ENCODE results near the gene USP15. TPM values are rescaled to one million over a fixed set of nuclear protein-coding genes. Genes with fewer than 3 reads are reported as not detected.

The USP15 gene
- total and polyA plus RNA-seq, 2 donors (not counting 3 experiments of a cell fraction or from before 2014, with no cell fraction given): 20.0 to 61.8 TPM

DNA sequence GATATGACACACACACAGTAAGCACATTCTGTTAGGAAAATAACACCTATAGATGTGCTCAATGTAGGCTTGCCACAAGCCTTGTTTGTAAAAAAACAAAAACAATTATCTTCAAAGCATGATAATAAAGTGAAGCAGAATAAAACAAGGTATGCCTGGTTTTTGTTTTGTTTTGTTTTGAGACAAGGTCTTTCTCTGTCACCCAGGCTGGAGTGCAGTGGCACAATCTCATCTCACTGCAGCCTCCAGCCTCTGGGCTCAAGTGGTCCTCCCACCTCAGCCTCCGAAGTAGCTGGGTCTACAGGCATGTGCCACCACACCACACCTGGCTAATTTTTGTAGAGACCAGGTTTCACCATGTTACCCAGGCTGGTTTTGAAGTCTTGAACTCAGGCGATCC, 154.0 kb downstream of the USP15 start:
- H3K27ac ChIP-seq (ENCODE audit: insufficient read depth, low read depth, low read length): no peak overlapping the region
- no peaks in the 10 kb centered on the region for H3K9me3 ChIP-seq (replicated peaks; ENCODE audit: control insufficient read depth, insufficient read depth, low read length)
- POLR2A ChIA-PET: no interaction called here
- dilution Hi-C loops (cut with MboI; ENCODE audit: extremely low pct_ligation_motif_present, low sequenced_read_pairs) (no loop called here), intact Hi-C loops (cut with micrococcal nuclease) (no loop called here)
- H3K79me2 ChIP-seq (ENCODE audit: control insufficient read depth, insufficient read depth, low read length): no peaks in the 10 kb centered on the region
- no peak overlapping the region for H3K9ac ChIP-seq (replicated peaks; ENCODE audit: extremely low read depth, insufficient read depth, low read length)
- CTCF ChIA-PET: no interaction called here
- H3K27me3 ChIP-seq (ENCODE audit: control insufficient read depth in 2 of 2, insufficient read depth in 2 of 2, low read length in 2 of 2): no peaks in the 10 kb centered on the region
- no peaks in the 10 kb centered on the region for H3K4me1 ChIP-seq (ENCODE audit: control insufficient read depth, extremely low read depth, insufficient read depth, low read length)
- H3K4me3 ChIP-seq (replicated peaks in 1 of 3; ENCODE audit: insufficient read depth in 1 of 3, low read depth in 1 of 3, low read length in 3 of 3): no peak overlapping the region
- no peak overlapping the region for H2AFZ ChIP-seq (ENCODE audit: low read depth, low read length)
- DNase-seq (ENCODE audit: low read depth, low spot score): no peak
- no peak for FAIRE-seq
- H3K9me1 ChIP-seq (replicated peaks; ENCODE audit: control insufficient read depth, extremely low read depth, insufficient read depth, low read length): no peaks in the 10 kb centered on the region
- no peaks in the 10 kb centered on the region for H3K36me3 ChIP-seq (ENCODE audit: control insufficient read depth in 2 of 2, extremely low read depth in 1 of 2, insufficient read depth in 2 of 2, low read length in 2 of 2)
- no peak overlapping the region for H3K4me2 ChIP-seq (ENCODE audit: insufficient read depth, low read length)
- TF ChIP-seq, protein P1, sequence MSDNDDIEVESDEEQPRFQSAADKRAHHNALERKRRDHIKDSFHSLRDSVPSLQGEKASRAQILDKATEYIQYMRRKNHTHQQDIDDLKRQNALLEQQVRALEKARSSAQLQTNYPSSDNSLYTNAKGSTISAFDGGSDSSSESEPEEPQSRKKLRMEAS (IDR thresholded peaks at IDR 0.05; ENCODE audit: insufficient read depth, insufficient read length): no peak
- TF ChIP-seq FOS (IDR thresholded peaks at IDR 0.05; ENCODE audit: borderline replicate concordance, insufficient read depth, low read length) (no peak), JUN (IDR thresholded peaks at IDR 0.05; ENCODE audit: borderline replicate concordance, insufficient read depth, insufficient read length, low read depth) (no peak), MYC (IDR thresholded peaks at IDR 0.05; ENCODE audit: low read depth, low read length) (no peak), POLR2AphosphoS5 (IDR thresholded peaks at IDR 0.05; ENCODE audit: insufficient read depth, low read depth, low read length) (no peak), GATA2 (IDR thresholded peaks at IDR 0.05; ENCODE audit: insufficient read depth, insufficient read length, low read depth, low read length) (no peak), POLR2A (IDR thresholded peaks at IDR 0.05; ENCODE audit: low read depth, low read length) (no peak), EZH2 (IDR thresholded peaks at IDR 0.05; ENCODE audit: borderline replicate concordance, low read depth, low read length, severe bottlenecking) (no peak)
- TF ChIP-seq, protein P2, sequence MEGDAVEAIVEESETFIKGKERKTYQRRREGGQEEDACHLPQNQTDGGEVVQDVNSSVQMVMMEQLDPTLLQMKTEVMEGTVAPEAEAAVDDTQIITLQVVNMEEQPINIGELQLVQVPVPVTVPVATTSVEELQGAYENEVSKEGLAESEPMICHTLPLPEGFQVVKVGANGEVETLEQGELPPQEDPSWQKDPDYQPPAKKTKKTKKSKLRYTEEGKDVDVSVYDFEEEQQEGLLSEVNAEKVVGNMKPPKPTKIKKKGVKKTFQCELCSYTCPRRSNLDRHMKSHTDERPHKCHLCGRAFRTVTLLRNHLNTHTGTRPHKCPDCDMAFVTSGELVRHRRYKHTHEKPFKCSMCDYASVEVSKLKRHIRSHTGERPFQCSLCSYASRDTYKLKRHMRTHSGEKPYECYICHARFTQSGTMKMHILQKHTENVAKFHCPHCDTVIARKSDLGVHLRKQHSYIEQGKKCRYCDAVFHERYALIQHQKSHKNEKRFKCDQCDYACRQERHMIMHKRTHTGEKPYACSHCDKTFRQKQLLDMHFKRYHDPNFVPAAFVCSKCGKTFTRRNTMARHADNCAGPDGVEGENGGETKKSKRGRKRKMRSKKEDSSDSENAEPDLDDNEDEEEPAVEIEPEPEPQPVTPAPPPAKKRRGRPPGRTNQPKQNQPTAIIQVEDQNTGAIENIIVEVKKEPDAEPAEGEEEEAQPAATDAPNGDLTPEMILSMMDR (IDR thresholded peaks at IDR 0.05; ENCODE audit: extremely low read depth in 1 of 2, insufficient read depth in 1 of 2, low read depth in 1 of 2, low read length in 2 of 2): no peak
- no TSS peak for BruUV-seq (replicated peaks)
- no peaks in the 10 kb centered on the region for H4K20me1 ChIP-seq (replicated peaks; ENCODE audit: control insufficient read depth, extremely low read depth, insufficient read depth, low read length)

Data from endothelial cell of umbilical vein (primary cell).